Tibial nerve (tissue), 3 donors: ENCODE measurements around the gene SORCS2.

ENCODE experiments used
- CTCF ChIP-seq, 5 experiments: fragments of 200-600 bp in 3 of 5; fragments of 450-650 bp in 2 of 5; sonication (generic) in 3 of 5; IDR thresholded peaks; one replicate each; pipeline ENCODE4 v1.5.1; 2016 to 2019; ENCODE audit warnings: antibody characterized with exemption in 5 of 5, mild to moderate bottlenecking in 3 of 5, moderate library complexity in 2 of 5
- POLR2A ChIP-seq, 2 donors: fragments of 450-650 bp; IDR thresholded peaks; one replicate each; pipeline ENCODE4 v1.6.1; 2017; ENCODE audit warnings: antibody characterized with exemption in 2 of 2, mild to moderate bottlenecking in 2 of 2, moderate library complexity in 2 of 2

- TF ChIP-seq CTCF (IDR thresholded peaks at IDR 0.05) (no peak), POLR2A (IDR thresholded peaks at IDR 0.05) (no peak)
Observed at GRCh38 chr4:7505116-7505900, 313.0 kb downstream of the SORCS2 start.
